GM23248 (cell line): ENCODE data around the gene RGS17.

Experiments
- EZH2 ChIP-seq: fragments of 200-600 bp; sonication (generic); IDR thresholded peaks from 2 replicates; pipeline ENCODE4 v1.6.1; 2018; ENCODE audit warnings: antibody characterized with exemption, mild to moderate bottlenecking; ENCODE audit not compliant: insufficient read depth, poor library complexity, severe bottlenecking
- EZH2phosphoT487 ChIP-seq: fragments of 200-600 bp; sonication (generic); IDR thresholded peaks from 2 replicates; pipeline ENCODE4 v1.6.1; 2018; ENCODE audit warnings: antibody characterized with exemption, moderate library complexity, mild to moderate bottlenecking, low read depth; ENCODE audit not compliant: insufficient read depth

DNA sequence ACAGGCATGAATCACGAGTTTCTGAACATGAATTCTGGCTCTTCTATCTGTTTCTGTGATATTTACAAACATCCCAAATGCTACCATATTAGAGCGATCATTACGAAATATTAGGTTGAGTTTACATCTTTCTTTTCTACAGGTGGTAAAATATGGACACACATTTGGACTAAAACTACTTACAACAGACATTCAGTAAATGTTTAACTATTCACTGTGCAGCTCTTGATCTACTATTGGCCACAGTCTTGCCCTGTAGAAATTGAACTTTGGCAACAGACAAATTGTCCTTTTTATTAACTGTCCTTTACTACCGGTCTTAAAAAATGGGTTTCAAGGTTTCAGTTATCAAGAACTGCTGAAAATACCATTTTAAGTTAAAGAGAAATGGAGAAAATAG is 102.1 kb downstream of the RGS17 start:
- no peak for TF ChIP-seq EZH2phosphoT487
- TF ChIP-seq EZH2, result no peak
